ENCODE data around the gene SCN4A. TPM values are rescaled to one million over a fixed set of nuclear protein-coding genes. Genes with fewer than 3 reads are reported as not detected.

The SCN4A gene
- total RNA-seq, 1 donor from 2014 or later, result under 0.01 TPM

GRCh38 chr17:64006361-64007088, 33.8 kb upstream of the SCN4A start:
- H3K4me3 ChIP-seq (ENCODE audit: low read depth, low read length), result no peak overlapping the region
- DNase-seq (ENCODE audit: low read depth), result no peak
- FAIRE-seq, result no peak
- TF ChIP-seq, protein P1, sequence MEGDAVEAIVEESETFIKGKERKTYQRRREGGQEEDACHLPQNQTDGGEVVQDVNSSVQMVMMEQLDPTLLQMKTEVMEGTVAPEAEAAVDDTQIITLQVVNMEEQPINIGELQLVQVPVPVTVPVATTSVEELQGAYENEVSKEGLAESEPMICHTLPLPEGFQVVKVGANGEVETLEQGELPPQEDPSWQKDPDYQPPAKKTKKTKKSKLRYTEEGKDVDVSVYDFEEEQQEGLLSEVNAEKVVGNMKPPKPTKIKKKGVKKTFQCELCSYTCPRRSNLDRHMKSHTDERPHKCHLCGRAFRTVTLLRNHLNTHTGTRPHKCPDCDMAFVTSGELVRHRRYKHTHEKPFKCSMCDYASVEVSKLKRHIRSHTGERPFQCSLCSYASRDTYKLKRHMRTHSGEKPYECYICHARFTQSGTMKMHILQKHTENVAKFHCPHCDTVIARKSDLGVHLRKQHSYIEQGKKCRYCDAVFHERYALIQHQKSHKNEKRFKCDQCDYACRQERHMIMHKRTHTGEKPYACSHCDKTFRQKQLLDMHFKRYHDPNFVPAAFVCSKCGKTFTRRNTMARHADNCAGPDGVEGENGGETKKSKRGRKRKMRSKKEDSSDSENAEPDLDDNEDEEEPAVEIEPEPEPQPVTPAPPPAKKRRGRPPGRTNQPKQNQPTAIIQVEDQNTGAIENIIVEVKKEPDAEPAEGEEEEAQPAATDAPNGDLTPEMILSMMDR (IDR thresholded peaks at IDR 0.05; ENCODE audit: insufficient read depth, low read length, severe bottlenecking), result no peak
- H3K27me3 ChIP-seq (ENCODE audit: control insufficient read depth, insufficient read depth, low read length), result no peaks in the 10 kb centered on the region
- H3K36me3 ChIP-seq (ENCODE audit: control insufficient read depth, insufficient read depth, low read length), result no peaks in the 10 kb centered on the region

GRCh38 chr17:64005734-64006167, 33.0 kb upstream of the SCN4A start:
- Histone ChIP-seq H3K27me3 (ENCODE audit: control insufficient read depth, insufficient read depth, low read length) (no peaks in the 10 kb centered on the region), H3K36me3 (ENCODE audit: control insufficient read depth, insufficient read depth, low read length) (no peaks in the 10 kb centered on the region), H3K4me3 (ENCODE audit: low read depth, low read length) (no peak overlapping the region)
- TF ChIP-seq, protein P1 (IDR thresholded peaks at IDR 0.05; ENCODE audit: insufficient read depth, low read length, severe bottlenecking), result no peak
- DNase-seq (ENCODE audit: low read depth) (no peak), FAIRE-seq (no peak)

DNA sequence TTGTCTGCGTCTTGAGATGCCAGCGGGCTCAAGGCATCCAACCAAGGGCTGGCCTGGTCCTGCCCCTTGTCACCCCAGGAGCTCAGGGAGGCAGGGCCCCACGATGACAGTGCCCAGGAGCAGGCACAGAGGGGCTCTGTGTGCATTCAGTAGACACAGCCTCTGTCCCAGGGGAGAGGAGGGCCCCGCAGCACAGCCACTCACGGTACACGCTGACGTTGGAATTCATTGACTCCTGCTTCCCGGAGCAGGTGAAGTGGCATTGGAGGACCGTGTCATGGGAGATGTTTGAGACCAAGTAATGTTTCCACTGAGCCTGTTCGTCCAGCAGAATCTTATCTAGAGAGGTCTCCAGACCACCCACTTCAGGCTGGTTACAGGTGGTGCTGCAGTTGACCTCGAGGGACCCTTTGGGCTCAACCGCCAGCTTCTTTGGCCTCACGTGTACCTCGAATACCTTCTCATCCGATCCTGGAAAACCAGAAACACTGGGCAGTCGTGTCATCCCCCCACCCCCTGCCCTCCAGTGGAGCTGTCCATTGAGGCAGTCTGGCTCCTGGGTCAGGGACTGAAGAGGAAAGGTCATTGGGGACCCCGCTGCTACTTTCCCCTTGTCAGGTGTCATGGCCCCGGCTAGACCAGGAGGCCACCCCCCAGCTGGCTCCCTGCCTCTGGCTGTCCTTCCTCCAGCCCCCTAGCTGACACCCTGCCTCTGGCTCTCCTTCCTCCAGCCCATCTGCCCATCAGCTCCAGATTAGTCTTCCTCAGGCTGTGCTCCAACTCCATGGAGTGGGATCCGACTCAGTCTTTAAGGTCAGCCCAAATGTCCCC, 32.4 kb upstream of the SCN4A start:
- FAIRE-seq (no peak), DNase-seq (ENCODE audit: low read depth) (no peak)
- TF ChIP-seq, protein P1 (IDR thresholded peaks at IDR 0.05; ENCODE audit: insufficient read depth, low read length, severe bottlenecking), result no peak
- Histone ChIP-seq H3K4me3 (ENCODE audit: low read depth, low read length) (no peak overlapping the region), H3K27me3 (ENCODE audit: control insufficient read depth, insufficient read depth, low read length) (no peaks in the 10 kb centered on the region), H3K36me3 (ENCODE audit: control insufficient read depth, insufficient read depth, low read length) (no peaks in the 10 kb centered on the region)

- Histone ChIP-seq H3K4me3 (ENCODE audit: low read depth, low read length) (no peak overlapping the region), H3K27me3 (ENCODE audit: control insufficient read depth, insufficient read depth, low read length) (no peaks in the 10 kb centered on the region), H3K36me3 (ENCODE audit: control insufficient read depth, insufficient read depth, low read length) (no peaks in the 10 kb centered on the region)
- no peak for FAIRE-seq
- DNase-seq (ENCODE audit: low read depth), result no peak
- TF ChIP-seq, protein P1 (IDR thresholded peaks at IDR 0.05; ENCODE audit: insufficient read depth, low read length, severe bottlenecking), result no peak
These were observed 31.6 kb upstream of the SCN4A start for GRCh38 chr17:64004218-64004770.

DNA sequence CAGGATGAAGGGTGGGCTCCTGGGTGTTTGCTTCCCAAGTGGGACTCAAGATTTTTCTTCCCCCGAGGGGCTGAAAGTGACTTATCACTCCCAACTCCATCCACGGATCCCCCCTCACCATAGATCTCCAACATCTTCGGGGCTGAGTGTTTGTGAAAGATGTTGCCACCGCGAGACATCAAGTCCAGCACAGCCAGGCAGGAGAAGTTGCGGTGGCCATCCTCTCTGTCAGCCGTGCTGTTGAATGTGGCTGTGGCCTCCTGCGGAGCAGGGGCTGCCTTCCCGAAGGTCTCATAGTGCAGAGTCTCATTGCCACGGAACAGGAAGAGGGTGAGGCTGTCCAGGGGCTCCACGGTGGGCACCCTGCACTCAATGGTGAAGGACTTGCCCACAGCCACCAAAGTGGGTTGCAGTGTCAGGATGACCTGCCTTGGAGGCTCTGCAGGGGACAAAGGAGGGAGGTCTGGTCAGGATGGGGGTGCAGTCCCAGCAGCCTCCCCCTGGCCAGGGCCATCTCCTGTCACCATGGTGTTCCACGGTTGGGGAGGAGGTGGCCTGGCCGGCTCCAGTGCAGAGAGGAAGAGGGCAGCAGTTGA, 30.9 kb upstream of the SCN4A start:
- TF ChIP-seq, protein P1 (IDR thresholded peaks at IDR 0.05; ENCODE audit: insufficient read depth, low read length, severe bottlenecking), result no peak
- Histone ChIP-seq H3K4me3 (ENCODE audit: low read depth, low read length) (no peak overlapping the region), H3K36me3 (ENCODE audit: control insufficient read depth, insufficient read depth, low read length) (no peaks in the 10 kb centered on the region), H3K27me3 (ENCODE audit: control insufficient read depth, insufficient read depth, low read length) (no peaks in the 10 kb centered on the region)
- FAIRE-seq (no peak), DNase-seq (ENCODE audit: low read depth) (no peak)

Data from bronchial epithelial cell (primary cell).